WTC11 (cell line): Measurements from ENCODE around the gene ORC4. TPM values are rescaled to one million over a fixed set of nuclear protein-coding genes. Genes with fewer than 3 reads are reported as not detected.

Experiments
- ATAC-seq: fragments of 200-7000 bp; cut with Tn5 transposase; 2 replicates; pipeline ENCODE4 v1.10.0; 2021; ENCODE audit warnings: mild to moderate bottlenecking, moderate library complexity
- CTCF ChIA-PET: fragments of 300-600 bp; sonication (Branson Sonifier 250); formaldehyde crosslinking; loops from one replicate; lab custom pipeline; 2021; ENCODE audit warnings: antibody characterized with exemption; lab: Charles Lee
- POLR2A ChIA-PET: fragments of 350-600 bp; sonication (Branson Sonifier 250); formaldehyde crosslinking; loops from one replicate; lab custom pipeline; 2021; ENCODE audit warnings: antibody characterized with exemption; lab: Charles Lee
- DNase-seq: peaks from one replicate; pipeline ENCODE4 v3.0.0; 2021; ENCODE audit warnings: low spot score
- H3K27ac Mint-ChIP-seq: 2 replicates; pipeline ENCODE4 v1.8.0; 2021; ENCODE audit warnings: mixed read lengths
- H3K27me3 Mint-ChIP-seq: 2 replicates; pipeline ENCODE4 v1.8.0; 2021; ENCODE audit warnings: low read depth, mild to moderate bottlenecking, moderate library complexity, mixed read lengths
- H3K36me3 Mint-ChIP-seq: 2 replicates; pipeline ENCODE4 v1.8.0; 2021; ENCODE audit warnings: mixed read lengths
- H3K4me1 Mint-ChIP-seq: 2 replicates; pipeline ENCODE4 v1.8.0; 2022; ENCODE audit warnings: mixed read lengths
- H3K4me3 Mint-ChIP-seq: 2 replicates; pipeline ENCODE4 v1.8.0; 2021; ENCODE audit warnings: mild to moderate bottlenecking, moderate library complexity, mixed read lengths
- H3K9me3 Mint-ChIP-seq: 2 replicates; pipeline ENCODE4 v1.8.0; 2021; ENCODE audit warnings: mixed read lengths
- CTCF ChIP-seq: fragments of 200-600 bp; IDR thresholded peaks from 2 replicates; pipeline ENCODE4 v1.8.0; 2022; ENCODE audit warnings: antibody characterized with exemption
- E2F4 ChIP-seq: sonication (generic); formaldehyde crosslinking; IDR thresholded peaks from 2 replicates; pipeline ENCODE4 v1.8.1; 2022; ENCODE audit warnings: low read depth, mild to moderate bottlenecking, moderate library complexity, missing genetic modification reagents, borderline replicate concordance
- ELF4 ChIP-seq: sonication (generic); formaldehyde crosslinking; IDR thresholded peaks from 2 replicates; pipeline ENCODE4 v1.8.1; 2022; ENCODE audit warnings: low read depth, mild to moderate bottlenecking, moderate library complexity, missing genetic modification reagents
- ERG ChIP-seq: fragments of 250-450 bp; sonication (Bioruptor Pico); IDR thresholded peaks from 2 replicates; pipeline ENCODE4 v1.8.0; 2021; ENCODE audit warnings: mild to moderate bottlenecking
- FOXJ3 ChIP-seq: sonication (generic); formaldehyde crosslinking; IDR thresholded peaks from 2 replicates; pipeline ENCODE4 v1.9.0; 2021; ENCODE audit warnings: missing genetic modification reagents, mild to moderate bottlenecking, borderline replicate concordance
- FOXK1 ChIP-seq: sonication (generic); formaldehyde crosslinking; IDR thresholded peaks from 2 replicates; pipeline ENCODE4 v1.8.0; 2022; ENCODE audit warnings: mild to moderate bottlenecking, moderate library complexity, missing genetic modification reagents
- FOXP1 ChIP-seq: sonication (generic); formaldehyde crosslinking; IDR thresholded peaks from 2 replicates; pipeline ENCODE4 v1.8.0; 2022; ENCODE audit warnings: missing genetic modification reagents, mild to moderate bottlenecking, moderate library complexity, borderline replicate concordance
- FOXP4 ChIP-seq: sonication (generic); formaldehyde crosslinking; IDR thresholded peaks from 2 replicates; pipeline ENCODE4 v1.8.0; 2022; ENCODE audit warnings: mild to moderate bottlenecking, missing genetic modification reagents
- GRHL2 ChIP-seq: fragments of 250-450 bp; sonication (Bioruptor Pico); IDR thresholded peaks from 2 replicates; pipeline ENCODE4 v1.8.0; 2022; ENCODE audit warnings: mild to moderate bottlenecking, moderate library complexity; ENCODE audit not compliant: insufficient replicate concordance, severe bottlenecking
- IRF2 ChIP-seq: sonication (generic); formaldehyde crosslinking; IDR thresholded peaks from 2 replicates; pipeline ENCODE4 v1.8.0; 2022; ENCODE audit warnings: low read depth, missing genetic modification reagents, borderline replicate concordance
- MAX ChIP-seq: sonication (generic); formaldehyde crosslinking; IDR thresholded peaks from 2 replicates; pipeline ENCODE4 v1.8.0; 2022; ENCODE audit warnings: mild to moderate bottlenecking, missing genetic modification reagents
- NFE2L1 ChIP-seq: sonication (generic); formaldehyde crosslinking; IDR thresholded peaks from 2 replicates; pipeline ENCODE4 v1.8.1; 2023; ENCODE audit warnings: missing genetic modification reagents
- OVOL2 ChIP-seq: fragments of 250-450 bp; sonication (Bioruptor Pico); IDR thresholded peaks from 2 replicates; pipeline ENCODE4 v1.9.0; 2021; ENCODE audit warnings: mild to moderate bottlenecking, borderline replicate concordance
- RORB ChIP-seq: fragments of 250-450 bp; sonication (Bioruptor Pico); IDR thresholded peaks from 2 replicates; pipeline ENCODE4 v1.9.0; 2021; ENCODE audit warnings: mild to moderate bottlenecking
- SOX15 ChIP-seq: fragments of 250-450 bp; sonication (Bioruptor Pico); IDR thresholded peaks from 2 replicates; pipeline ENCODE4 v1.9.0; 2021; ENCODE audit warnings: mild to moderate bottlenecking
- TP53 ChIP-seq: sonication (generic); formaldehyde crosslinking; IDR thresholded peaks from 2 replicates; pipeline ENCODE4 v1.8.1; 2023; ENCODE audit warnings: mild to moderate bottlenecking, missing genetic modification reagents
- ZNF138 ChIP-seq: sonication (generic); formaldehyde crosslinking; conservative IDR thresholded peaks from 2 replicates; pipeline ENCODE4 v1.8.1; 2022; ENCODE audit warnings: mild to moderate bottlenecking, moderate library complexity, missing genetic modification reagents
- ZNF263 ChIP-seq: sonication (generic); formaldehyde crosslinking; IDR thresholded peaks from 2 replicates; pipeline ENCODE4 v1.8.1; 2022; ENCODE audit warnings: low read depth, mild to moderate bottlenecking, moderate library complexity, missing genetic modification reagents
- ZNF281 ChIP-seq: sonication (generic); formaldehyde crosslinking; IDR thresholded peaks from 2 replicates; pipeline ENCODE4 v1.8.0; 2023; ENCODE audit warnings: mild to moderate bottlenecking, missing genetic modification reagents
- ZNF532 ChIP-seq: fragments of 250-450 bp; sonication (Bioruptor Pico); IDR thresholded peaks from 2 replicates; pipeline ENCODE4 v1.9.0; 2021; ENCODE audit warnings: mild to moderate bottlenecking, borderline replicate concordance
- total RNA-seq: library from RNA; stranded (reverse); gene quantifications from 3 replicates; pipeline ENCODE4 v1.2.3, GENCODE V29; 2021

Gene ORC4
- total RNA-seq, 1 experiment from 2014 or later = 57.9 TPM

GRCh38 chr2:148022351-148022750 is 1.8 kb upstream of the ORC4 start:
- ATAC-seq = no peak

GRCh38 chr2:148021886-148022285 is 1.3 kb upstream of the ORC4 start:
- Mint-ChIP-seq H3K36me3 (no peaks in the 10 kb centered on the region), H3K4me1 (peaks cover 36% of the 10 kb centered on the region), H3K9me3 (no peaks in the 10 kb centered on the region), H3K4me3 (peak overlapping the region; percentile 100), H3K27me3 (no peaks in the 10 kb centered on the region), H3K27ac (peak overlapping the region; percentile 57)
- ATAC-seq (no peak), DNase-seq (no peak)
- POLR2A ChIA-PET = interaction anchor here (0.6 kb wide), 1 partner anchor 258 kb away, joined by 3 read pairs; no protein-coding TSS in a partner anchor
- CTCF ChIA-PET = no interaction called here
- TF ChIP-seq OVOL2 (CRISPR knock-in tag) = no peak
- TF ChIP-seq MAX (CRISPR knock-in tag) = no peak
- TF ChIP-seq ZNF532 (CRISPR knock-in tag) = no peak
- no peak for TF ChIP-seq ZNF281 (CRISPR knock-in tag)
- no peak for TF ChIP-seq FOXP4
- TF ChIP-seq FOXK1 (CRISPR knock-in tag) = no peak
- no peak for TF ChIP-seq RORB (CRISPR knock-in tag)
- TF ChIP-seq ZNF138 (CRISPR knock-in tag) = no peak
- TF ChIP-seq ELF4 = no peak
- TF ChIP-seq ERG (CRISPR knock-in tag) = no peak
- TF ChIP-seq IRF2 = no peak
- no peak for TF ChIP-seq NFE2L1 (CRISPR knock-in tag)
- TF ChIP-seq TP53 (CRISPR knock-in tag) = no peak

More at GRCh38 chr2:148022351-148022750, 1.8 kb upstream of the ORC4 start:
- Mint-ChIP-seq H3K27me3 (no peaks in the 10 kb centered on the region), H3K36me3 (no peaks in the 10 kb centered on the region), H3K4me1 (peaks cover 36% of the 10 kb centered on the region), H3K4me3 (peak overlapping the region; percentile 100), H3K9me3 (no peaks in the 10 kb centered on the region), H3K27ac (no peak overlapping the region)
- no peak for DNase-seq
- ChIA-PET CTCF (no interaction called here), POLR2A (interaction anchor here (0.6 kb wide), 1 partner anchor 257 kb away, joined by 3 read pairs; no protein-coding TSS in a partner anchor)
- TF ChIP-seq FOXP1 (CRISPR knock-in tag) = no peak
- no peak for TF ChIP-seq SOX15
- no peak for TF ChIP-seq RORB (CRISPR knock-in tag)
- no peak for TF ChIP-seq E2F4 (CRISPR knock-in tag)
- no peak for TF ChIP-seq CTCF
- no peak for TF ChIP-seq GRHL2 (CRISPR knock-in tag)
- TF ChIP-seq ZNF263 (CRISPR knock-in tag) = no peak
- TF ChIP-seq FOXJ3 = no peak
